ENCODE data around the gene ELOVL6. TPM values are rescaled to one million over a fixed set of nuclear protein-coding genes. Genes with fewer than 3 reads are reported as not detected.

Gene ELOVL6
- total RNA-seq, 4 donors from 2014 or later: 5.5 to 12.9 (median 9.7) TPM; not detected in 1

DNA sequence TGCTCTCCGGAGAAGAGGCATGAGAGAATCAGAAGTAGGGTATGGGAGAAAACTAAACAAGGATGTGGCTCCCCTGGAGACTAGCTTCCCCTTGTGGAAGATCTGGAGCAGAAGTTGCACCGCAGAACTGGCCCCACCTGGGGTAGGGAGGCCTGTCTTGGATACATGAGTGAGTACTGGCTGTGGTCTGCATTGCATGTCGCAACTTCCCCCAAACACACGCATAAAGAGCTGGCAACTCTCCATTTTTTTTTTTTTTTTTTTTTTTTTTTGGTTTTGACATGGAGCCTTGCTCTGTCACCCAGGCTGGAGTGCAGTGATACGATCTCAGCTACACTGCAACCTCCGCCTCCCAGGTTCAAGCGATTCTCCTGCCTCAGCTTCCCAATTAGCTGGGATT is 165.8 kb downstream of the ELOVL6 start:
- Histone ChIP-seq H3K27me3 (no peaks in the 10 kb centered on the region), H3K4me3 (no peak overlapping the region), H3K27ac (no peak overlapping the region), H3K36me3 (no peaks in the 10 kb centered on the region), H3K9me3 (no peaks in the 10 kb centered on the region), H3K4me1 (no peaks in the 10 kb centered on the region)
- TF ChIP-seq, protein P1, sequence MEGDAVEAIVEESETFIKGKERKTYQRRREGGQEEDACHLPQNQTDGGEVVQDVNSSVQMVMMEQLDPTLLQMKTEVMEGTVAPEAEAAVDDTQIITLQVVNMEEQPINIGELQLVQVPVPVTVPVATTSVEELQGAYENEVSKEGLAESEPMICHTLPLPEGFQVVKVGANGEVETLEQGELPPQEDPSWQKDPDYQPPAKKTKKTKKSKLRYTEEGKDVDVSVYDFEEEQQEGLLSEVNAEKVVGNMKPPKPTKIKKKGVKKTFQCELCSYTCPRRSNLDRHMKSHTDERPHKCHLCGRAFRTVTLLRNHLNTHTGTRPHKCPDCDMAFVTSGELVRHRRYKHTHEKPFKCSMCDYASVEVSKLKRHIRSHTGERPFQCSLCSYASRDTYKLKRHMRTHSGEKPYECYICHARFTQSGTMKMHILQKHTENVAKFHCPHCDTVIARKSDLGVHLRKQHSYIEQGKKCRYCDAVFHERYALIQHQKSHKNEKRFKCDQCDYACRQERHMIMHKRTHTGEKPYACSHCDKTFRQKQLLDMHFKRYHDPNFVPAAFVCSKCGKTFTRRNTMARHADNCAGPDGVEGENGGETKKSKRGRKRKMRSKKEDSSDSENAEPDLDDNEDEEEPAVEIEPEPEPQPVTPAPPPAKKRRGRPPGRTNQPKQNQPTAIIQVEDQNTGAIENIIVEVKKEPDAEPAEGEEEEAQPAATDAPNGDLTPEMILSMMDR (IDR thresholded peaks at IDR 0.05): no peak
- no peak for TF ChIP-seq POLR2A (IDR thresholded peaks at IDR 0.05)
- intact Hi-C loops (cut with DNase I; ENCODE audit: low total_unique reads): no loop called here
- no peak for DNase-seq

DNA sequence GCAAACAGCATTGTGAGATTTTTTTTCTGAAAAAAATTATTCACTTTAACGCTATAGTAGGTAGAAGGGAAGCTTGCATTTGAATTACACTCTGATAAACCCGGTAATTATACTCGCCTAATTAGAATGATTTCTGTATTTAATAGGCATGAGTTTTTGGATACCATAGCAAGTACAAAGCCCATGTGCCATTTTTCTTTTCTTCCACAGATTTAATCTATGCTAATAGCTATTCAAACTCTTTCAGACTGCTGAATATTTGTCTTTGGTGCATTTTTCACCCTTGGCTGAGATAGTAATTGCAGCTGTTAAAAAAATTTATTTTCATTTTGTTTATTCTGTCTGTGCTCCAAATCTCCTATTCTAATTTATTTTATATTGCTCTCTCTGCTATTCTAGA is 172.7 kb downstream of the ELOVL6 start:
- H3K27ac ChIP-seq: no peak overlapping the region
- intact Hi-C loops (cut with DNase I; ENCODE audit: low total_unique reads): no loop called here
- no peaks in the 10 kb centered on the region for H3K4me1 ChIP-seq
- TF ChIP-seq, protein P1 (IDR thresholded peaks at IDR 0.05): no peak
- no peak for TF ChIP-seq POLR2A (IDR thresholded peaks at IDR 0.05)
- no peaks in the 10 kb centered on the region for H3K27me3 ChIP-seq
- H3K36me3 ChIP-seq: no peaks in the 10 kb centered on the region
- no peaks in the 10 kb centered on the region for H3K9me3 ChIP-seq
- no peak for DNase-seq
- no peak overlapping the region for H3K4me3 ChIP-seq

DNA sequence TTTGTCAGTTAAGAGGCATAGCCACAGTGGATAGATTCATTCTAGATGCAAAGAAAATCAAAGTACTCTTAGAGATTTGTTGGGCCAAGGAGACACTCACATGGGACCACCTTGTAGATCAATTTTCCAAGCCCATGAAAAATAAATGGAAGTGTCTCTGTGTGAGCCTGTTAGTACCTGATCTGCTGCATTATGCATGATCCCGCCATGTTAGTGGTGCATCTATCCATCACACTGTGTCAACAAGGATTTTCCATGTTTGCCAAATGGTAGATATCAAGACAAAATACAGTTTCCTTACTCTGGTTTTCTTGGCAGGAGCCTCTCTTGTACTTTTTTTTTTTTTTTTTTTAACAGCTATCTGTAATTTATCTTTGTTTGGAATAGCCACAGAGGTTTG is 173.4 kb downstream of the ELOVL6 start:
- no peak overlapping the region for H3K4me3 ChIP-seq
- H3K27ac ChIP-seq: no peak overlapping the region
- H3K4me1 ChIP-seq: no peaks in the 10 kb centered on the region
- no peak for DNase-seq
- H3K36me3 ChIP-seq: no peaks in the 10 kb centered on the region
- no peak for TF ChIP-seq POLR2A (IDR thresholded peaks at IDR 0.05)
- TF ChIP-seq, protein P1 (IDR thresholded peaks at IDR 0.05): no peak
- intact Hi-C loops (cut with DNase I; ENCODE audit: low total_unique reads): no loop called here
- H3K27me3 ChIP-seq: no peaks in the 10 kb centered on the region
- H3K9me3 ChIP-seq: no peaks in the 10 kb centered on the region

DNA sequence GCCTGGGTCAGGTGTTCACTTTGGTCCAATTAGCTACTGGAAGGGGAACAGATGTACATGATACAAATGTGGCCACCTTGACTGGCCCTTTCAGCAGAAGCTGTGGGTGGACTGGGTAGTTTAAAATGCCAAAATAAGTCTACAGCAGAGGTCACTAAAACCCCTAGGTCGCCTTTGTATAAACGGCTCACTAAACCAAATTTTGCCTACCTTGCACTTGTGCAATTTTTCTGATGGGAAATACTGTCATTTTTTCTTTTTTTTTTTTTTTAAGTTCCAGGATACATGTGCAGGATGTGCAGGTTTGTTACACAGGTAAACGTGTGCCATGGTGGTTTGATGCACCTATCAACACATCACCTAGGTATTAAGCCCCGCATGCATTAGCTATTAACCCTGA is 176.0 kb downstream of the ELOVL6 start:
- H3K9me3 ChIP-seq: no peaks in the 10 kb centered on the region
- H3K27ac ChIP-seq: no peak overlapping the region
- H3K36me3 ChIP-seq: no peaks in the 10 kb centered on the region
- no peak overlapping the region for H3K4me3 ChIP-seq
- no peak for TF ChIP-seq POLR2A (IDR thresholded peaks at IDR 0.05)
- no peaks in the 10 kb centered on the region for H3K27me3 ChIP-seq
- H3K4me1 ChIP-seq: no peaks in the 10 kb centered on the region
- intact Hi-C loops (cut with DNase I; ENCODE audit: low total_unique reads): no loop called here
- no peak for DNase-seq

DNA sequence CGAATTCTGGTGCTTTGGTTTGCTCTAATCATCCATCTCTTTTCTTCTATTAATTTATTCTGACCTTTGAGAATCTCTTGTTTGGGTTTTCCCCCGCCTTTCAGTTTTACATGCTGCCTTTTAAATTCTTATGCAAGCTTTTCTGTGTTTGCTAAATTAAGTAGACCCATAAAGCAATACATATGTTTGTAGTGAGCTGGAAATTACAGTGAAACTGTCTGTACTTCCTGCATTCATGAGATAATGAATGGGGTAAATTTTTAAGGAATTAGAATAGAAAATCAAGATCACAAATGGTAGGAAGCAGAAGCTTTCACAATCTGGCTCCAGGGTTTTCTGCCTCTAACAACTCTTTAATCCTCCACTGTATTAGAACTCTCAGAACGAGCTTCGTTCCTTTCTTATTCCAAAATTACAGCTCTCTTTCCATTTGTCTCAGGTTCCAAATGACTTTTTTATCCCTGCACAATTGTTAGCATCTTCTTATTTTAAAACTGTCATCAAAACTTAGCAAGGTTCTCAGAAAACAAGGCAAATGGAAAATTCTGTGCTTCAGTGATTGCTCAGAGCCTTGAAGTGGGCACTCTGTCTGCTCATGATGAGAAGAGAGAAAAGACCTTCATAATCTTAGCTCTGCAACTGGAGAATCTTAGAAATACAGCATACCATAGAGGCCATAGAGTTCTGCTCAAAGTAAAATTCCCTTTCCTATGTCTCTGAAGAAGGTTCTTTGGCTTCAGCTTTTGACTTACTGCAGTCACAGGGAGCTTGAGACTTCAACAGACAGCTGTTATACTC is 177.6 kb downstream of the ELOVL6 start:
- Histone ChIP-seq H3K4me1 (no peaks in the 10 kb centered on the region), H3K4me3 (no peak overlapping the region), H3K27me3 (no peaks in the 10 kb centered on the region), H3K9me3 (no peaks in the 10 kb centered on the region), H3K36me3 (no peaks in the 10 kb centered on the region), H3K27ac (no peak overlapping the region)
- intact Hi-C loops (cut with DNase I; ENCODE audit: low total_unique reads): no loop called here
- no peak for DNase-seq
- TF ChIP-seq POLR2A (IDR thresholded peaks at IDR 0.05): no peak
- TF ChIP-seq, protein P1 (IDR thresholded peaks at IDR 0.05): no peak
